ENCODE data around the gene TMEM242.
A peak's percentile ranks its signal among the peaks of the same experiment; 100 is the strongest.
"Not testable (repeated sequence)": the region's sequence is repeated elsewhere in the genome, so short reads cannot be mapped to it uniquely, and the experiment has no call there.

Gene TMEM242

GRCh38 chr6:157323255-157323965 lies at the start of gene TMEM242:
Gene TMEM242, minus strand, starts transcription at chr6:157323519. Its CDS starts 20 bp downstream, at chr6:157323499.
- peak; percentile 94 for DNase-seq

- no peak for DNase-seq
These were observed 49.4 kb upstream of the TMEM242 start for GRCh38 chr6:157372501-157373280.

GRCh38 chr6:157370755-157371154 lies 47.4 kb upstream of the TMEM242 start:
- DNase-seq, result no peak

GRCh38 chr6:157368359-157369049 lies 45.2 kb upstream of the TMEM242 start:
- DNase-seq, result no peak

GRCh38 chr6:157366648-157367047 lies 43.3 kb upstream of the TMEM242 start:
- DNase-seq, result no peak

- no peak for DNase-seq
These were observed 41.4 kb upstream of the TMEM242 start for GRCh38 chr6:157364705-157365104.

GRCh38 chr6:157361886-157362285 lies 38.6 kb upstream of the TMEM242 start:
- no peak for DNase-seq

GRCh38 chr6:157358287-157358686 lies 35.0 kb upstream of the TMEM242 start:
- no peak for DNase-seq

- DNase-seq, result no peak
These were observed 23.1 kb upstream of the TMEM242 start for GRCh38 chr6:157346373-157346772.

- no peak for DNase-seq
These were observed 20.4 kb upstream of the TMEM242 start for GRCh38 chr6:157343732-157344131.

- DNase-seq, result no peak
These were observed 16.1 kb upstream of the TMEM242 start for GRCh38 chr6:157339432-157339831.

GRCh38 chr6:157337751-157338150 lies 14.4 kb upstream of the TMEM242 start:
- no peak for DNase-seq

- DNase-seq, result not testable (repeated sequence)
These were observed 14.0 kb upstream of the TMEM242 start for GRCh38 chr6:157337276-157337675.

- DNase-seq, result no peak
These were observed 12.5 kb upstream of the TMEM242 start for GRCh38 chr6:157335829-157336228.

- no peak for DNase-seq
These were observed 10.6 kb upstream of the TMEM242 start for GRCh38 chr6:157333956-157334355.

- no peak for DNase-seq
These were observed 10.2 kb upstream of the TMEM242 start for GRCh38 chr6:157333537-157333936.

- no peak for DNase-seq
These were observed 9.5 kb upstream of the TMEM242 start for GRCh38 chr6:157332813-157333212.

GRCh38 chr6:157330831-157331230 lies 7.5 kb upstream of the TMEM242 start:
- DNase-seq, result no peak

- DNase-seq, result no peak
These were observed 6.5 kb upstream of the TMEM242 start for GRCh38 chr6:157329829-157330228.

- peak; percentile 15 for DNase-seq
These were observed 4.9 kb upstream of the TMEM242 start for GRCh38 chr6:157328108-157328692.

GRCh38 chr6:157326979-157327378 lies 3.7 kb upstream of the TMEM242 start:
- DNase-seq, result peak; percentile 33

GRCh38 chr6:157325069-157325805 lies 1.9 kb upstream of the TMEM242 start:
- no peak for DNase-seq

- peak; percentile 34 for DNase-seq
These were observed 614 bp upstream of the TMEM242 start for GRCh38 chr6:157323966-157324300.

Data from activated CD4-positive, alpha-beta T cell treated with anti-CD3 and anti-CD28 coated beads, Interleukin-2, amount 50 U/mL, for 16 hours (primary cell).